HEK293 (cell line): ENCODE results near the gene HMX2.

Source experiments
- CTCF ChIA-PET: fragments of 350-600 bp; formaldehyde crosslinking; extraction: SDS; loops from one replicate; lab custom pipeline; 2021; ENCODE audit warnings: antibody characterized with exemption; lab: Yijun Ruan, JAX
- POLR2A ChIA-PET: fragments of 300-600 bp; formaldehyde crosslinking; extraction: SDS; loops from one replicate; lab custom pipeline; 2020; ENCODE audit warnings: antibody characterized with exemption, inconsistent platforms; lab: Yijun Ruan, JAX
- H3K27ac ChIP-seq: fragments of 200-500 bp; sonication (Bioruptor generic); 2 replicates; pipeline ENCODE4 v1.5.1; 2014; ENCODE audit warnings: low read depth, low read length, control low read depth, inconsistent platforms; ENCODE audit errors: extremely low read depth
- H3K36me3 ChIP-seq, 2 experiments: fragments of 200-500 bp in 1 of 2; sonication (Bioruptor generic) in 1 of 2; 1 replicate in 1 of 2; 2 replicates in 1 of 2; pipeline ENCODE4 v1.5.1; 2014 to 2017; ENCODE audit warnings: inconsistent platforms in 2 of 2, low read length in 2 of 2; ENCODE audit not compliant: control insufficient read depth in 2 of 2, insufficient read depth in 1 of 2
- H3K4me1 ChIP-seq: fragments of 200-500 bp; sonication (Bioruptor generic); 2 replicates; pipeline ENCODE4 v1.5.1; 2014; ENCODE audit warnings: mild to moderate bottlenecking, low read length, inconsistent platforms; ENCODE audit not compliant: control insufficient read depth, insufficient read depth
- H3K4me3 ChIP-seq: 2 replicates; pipeline ENCODE4 v1.5.1; 2011; ENCODE audit warnings: low read depth, mild to moderate bottlenecking, control low read depth, low read length, moderate library complexity
- H3K9me3 ChIP-seq: fragments of 200-500 bp; sonication (Bioruptor generic); 2 replicates; pipeline ENCODE4 v1.5.1; 2014; ENCODE audit warnings: low read depth, low read length, inconsistent platforms; ENCODE audit not compliant: control insufficient read depth, insufficient read depth
- ATF2 ChIP-seq: fragments of 450-650 bp; formaldehyde crosslinking; IDR thresholded peaks from 2 replicates; pipeline ENCODE4 v1.5.1; 2016; ENCODE audit warnings: missing biosample characterization, missing genetic modification characterization, low read depth
- CTCF ChIP-seq: fragments of 450-650 bp; formaldehyde crosslinking; IDR thresholded peaks from 2 replicates; pipeline ENCODE4 v1.5.1; 2016; ENCODE audit warnings: missing biosample characterization, missing genetic modification characterization
- GLIS1 ChIP-seq: fragments of 450-650 bp; formaldehyde crosslinking; IDR thresholded peaks from 2 replicates; pipeline ENCODE4 v1.5.1; 2016; ENCODE audit warnings: missing biosample characterization, missing genetic modification characterization
- INSM2 ChIP-seq: fragments of 450-650 bp; formaldehyde crosslinking; IDR thresholded peaks from 2 replicates; pipeline ENCODE4 v1.5.1; 2016; ENCODE audit warnings: missing biosample characterization, missing genetic modification characterization
- SETDB1 ChIP-seq: IDR thresholded peaks from one replicate; pipeline ENCODE4 v1.6.1; 2017; ENCODE audit warnings: mild to moderate bottlenecking, low read length, moderate library complexity, mixed read lengths; ENCODE audit not compliant: insufficient read length
- WT1 ChIP-seq: fragments of 450-650 bp; formaldehyde crosslinking; IDR thresholded peaks from 2 replicates; pipeline ENCODE4 v1.5.1; 2016; ENCODE audit warnings: missing biosample characterization, missing genetic modification characterization
- ZBTB11 ChIP-seq: fragments of 450-650 bp; formaldehyde crosslinking; conservative IDR thresholded peaks from 2 replicates; pipeline ENCODE4 v1.5.1; 2016; ENCODE audit warnings: low read depth, missing biosample characterization, missing genetic modification characterization
- ZBTB21 ChIP-seq: fragments of 450-650 bp; formaldehyde crosslinking; IDR thresholded peaks from 2 replicates; pipeline ENCODE4 v1.5.1; 2017; ENCODE audit warnings: missing biosample characterization, missing genetic modification characterization
- ZBTB26 ChIP-seq: fragments of 450-650 bp; formaldehyde crosslinking; optimal IDR thresholded peaks from 2 replicates; pipeline ENCODE3; 2016; ENCODE audit warnings: missing biosample characterization, mild to moderate bottlenecking, missing genetic modification characterization
- ZBTB48 ChIP-seq: fragments of 450-650 bp; formaldehyde crosslinking; IDR thresholded peaks from 2 replicates; pipeline ENCODE4 v1.5.1; 2016; ENCODE audit warnings: missing biosample characterization, missing genetic modification characterization
- ZEB2 ChIP-seq: fragments of 450-650 bp; formaldehyde crosslinking; IDR thresholded peaks from 2 replicates; pipeline ENCODE4 v1.5.1; 2016; ENCODE audit warnings: missing biosample characterization, missing genetic modification characterization
- ZNF132 ChIP-seq: fragments of 450-650 bp; formaldehyde crosslinking; IDR thresholded peaks from 2 replicates; pipeline ENCODE4 v1.5.1; 2017; ENCODE audit warnings: missing biosample characterization, missing genetic modification characterization, borderline replicate concordance
- ZNF19 ChIP-seq: fragments of 450-650 bp; formaldehyde crosslinking; IDR thresholded peaks from 2 replicates; pipeline ENCODE4; 2016; ENCODE audit warnings: missing biosample characterization, missing genetic modification characterization, low read depth
- ZNF266 ChIP-seq: fragments of 450-650 bp; formaldehyde crosslinking; IDR thresholded peaks from 2 replicates; pipeline ENCODE4 v1.5.1; 2016; ENCODE audit warnings: missing biosample characterization, missing genetic modification characterization, low read depth
- ZNF324 ChIP-seq: fragments of 450-650 bp; formaldehyde crosslinking; IDR thresholded peaks from 2 replicates; pipeline ENCODE4 v1.5.1; 2016; ENCODE audit warnings: missing biosample characterization, missing genetic modification characterization
- ZNF341 ChIP-seq: fragments of 450-650 bp; formaldehyde crosslinking; IDR thresholded peaks from 2 replicates; pipeline ENCODE4; 2016; ENCODE audit warnings: low read depth, missing biosample characterization, missing genetic modification characterization
- ZNF521 ChIP-seq: fragments of 450-650 bp; formaldehyde crosslinking; IDR thresholded peaks from 2 replicates; pipeline ENCODE4 v1.5.1; 2017; ENCODE audit warnings: missing biosample characterization, mild to moderate bottlenecking, missing genetic modification characterization
- ZNF654 ChIP-seq: fragments of 450-650 bp; formaldehyde crosslinking; IDR thresholded peaks from 2 replicates; pipeline ENCODE4 v1.5.1; 2016; ENCODE audit warnings: low read depth, missing biosample characterization, missing genetic modification characterization
- ZNF658 ChIP-seq: fragments of 450-650 bp; formaldehyde crosslinking; IDR thresholded peaks from 2 replicates; pipeline ENCODE4; 2016; ENCODE audit warnings: missing biosample characterization, missing genetic modification characterization

The HMX2 gene

GRCh38 chr10:123129618-123130271 is 18.2 kb upstream of the HMX2 start (continued):
- TF ChIP-seq GLIS1 (tag by site-specific recombination) (no peak), ATF2 (tag by site-specific recombination) (no peak), ZBTB11 (tag by site-specific recombination) (no peak), INSM2 (tag by site-specific recombination) (no peak), ZBTB48 (tag by site-specific recombination) (no peak), ZNF19 (tag by site-specific recombination) (no peak), ZNF658 (tag by site-specific recombination) (no peak), ZNF521 (tag by site-specific recombination) (no peak), ZNF324 (tag by site-specific recombination) (no peak), WT1 (tag by site-specific recombination) (no peak), ZBTB21 (tag by site-specific recombination) (no peak)

- ChIA-PET POLR2A (interaction anchor here (0.7 to 1.0 kb wide), 2 partner anchors 19 to 21 kb away, joined by 3 to 4 read pairs; partner anchors contain the start of gene BUB3), CTCF (interaction anchor here (0.6 to 4.1 kb wide), 33 partner anchors 9 to 1220 kb away, joined by 3 to 20 read pairs (median 3); partner anchors contain the start of gene BUB3)
- no peak overlapping the region for H3K27ac ChIP-seq
- H3K4me3 ChIP-seq = peak overlapping the region; percentile 16; the same call in 1 of the 2 replicates
- H3K4me1 ChIP-seq = no peaks in the 10 kb centered on the region
- no peaks in the 10 kb centered on the region for H3K36me3 ChIP-seq
- no peaks in the 10 kb centered on the region for H3K9me3 ChIP-seq
- TF ChIP-seq ZNF654 = peak; percentile 90
- TF ChIP-seq ZNF132 = no peak
- peak; percentile 57 for TF ChIP-seq ZBTB26 (tag by site-specific recombination)
- TF ChIP-seq CTCF = peak; percentile 85
- TF ChIP-seq ZNF341 (tag by site-specific recombination) = 0 out of 2 replicates have a peak, but pooled peaks have one; percentile 46
- 0 out of 2 replicates have a peak, but pooled peaks have one; percentile 15 for TF ChIP-seq ZEB2 (tag by site-specific recombination)
- no peak for TF ChIP-seq SETDB1
- TF ChIP-seq ZBTB11 (tag by site-specific recombination) = no peak
- TF ChIP-seq ZNF266 (tag by site-specific recombination) = no peak
These were observed 15.1 kb upstream of the HMX2 start for GRCh38 chr10:123132576-123133477.
